Karpas-422 (cell line): ENCODE results near the gene PROC. TPM values are rescaled to one million over a fixed set of nuclear protein-coding genes. Genes with fewer than 3 reads are reported as not detected.

ENCODE experiments used
- DNase-seq: peaks from one replicate; pipeline ENCODE4 v3.0.0-alpha.2; 2015
- H2AFZ ChIP-seq: fragments of 200-600 bp; sonication (generic); 2 replicates; pipeline ENCODE4 v1.6.1; 2014; ENCODE audit warnings: antibody characterized with exemption, low read length, mixed read lengths
- H3K27ac ChIP-seq: fragments of 200-600 bp; sonication (generic); 2 replicates; pipeline ENCODE4 v1.5.1; 2014; ENCODE audit warnings: mild to moderate bottlenecking, low read length, moderate library complexity
- H3K27me3 ChIP-seq: fragments of 200-600 bp; sonication (generic); 2 replicates; pipeline ENCODE4 v1.6.1; 2014; ENCODE audit warnings: low read length, mixed read lengths
- H3K36me3 ChIP-seq: fragments of 200-600 bp; sonication (generic); 2 replicates; pipeline ENCODE4 v1.6.1; 2014; ENCODE audit warnings: low read length, mixed read lengths; ENCODE audit not compliant: insufficient read depth
- H3K4me1 ChIP-seq: fragments of 200-600 bp; sonication (generic); 2 replicates; pipeline ENCODE4 v1.6.1; 2014; ENCODE audit warnings: mild to moderate bottlenecking, low read length, mixed read lengths
- H3K4me2 ChIP-seq: fragments of 200-600 bp; sonication (generic); 2 replicates; pipeline ENCODE4 v1.6.1; 2014; ENCODE audit warnings: low read length, low read depth, mild to moderate bottlenecking; ENCODE audit not compliant: poor library complexity, severe bottlenecking
- H3K4me3 ChIP-seq: fragments of 200-600 bp; sonication (generic); 2 replicates; pipeline ENCODE4 v1.5.1; 2014; ENCODE audit warnings: mild to moderate bottlenecking, antibody characterized with exemption, low read length, mixed read lengths
- H3K79me2 ChIP-seq: fragments of 200-600 bp; sonication (generic); 2 replicates; pipeline ENCODE4 v1.6.1; 2014; ENCODE audit warnings: mild to moderate bottlenecking, low read length, mixed read lengths
- H3K9ac ChIP-seq: fragments of 200-600 bp; sonication (generic); 2 replicates; pipeline ENCODE4 v1.6.0; 2014; ENCODE audit warnings: low read length
- H3K9me2 ChIP-seq: fragments of 200-600 bp; sonication (generic), shearing (Covaris generic); replicated peaks from 2 replicates; pipeline ENCODE4 v1.6.0; 2014; ENCODE audit warnings: mild to moderate bottlenecking, low read length, moderate library complexity; ENCODE audit not compliant: insufficient read depth
- H3K9me3 ChIP-seq: fragments of 300-700, 200-600 bp; sonication (generic); 2 replicates; pipeline ENCODE4 v1.6.1; 2014; ENCODE audit warnings: low read length, mixed read lengths
- H4K20me1 ChIP-seq: fragments of 200-600 bp; sonication (generic); 2 replicates; pipeline ENCODE4 v1.6.1; 2014; ENCODE audit warnings: mild to moderate bottlenecking, antibody characterized with exemption, low read length, low read depth; ENCODE audit not compliant: insufficient read depth
- total RNA-seq: library from RNA; depleted of rRNA; stranded (reverse); fragments of >200 nt; shearing (Covaris generic); gene quantifications from 2 replicates; pipeline ENCODE4 v1.2.3, GENCODE V29; 2014; ENCODE audit warnings: low replicate concordance

The PROC gene
- total RNA-seq, 1 experiment from 2014 or later, result not detected

DNA sequence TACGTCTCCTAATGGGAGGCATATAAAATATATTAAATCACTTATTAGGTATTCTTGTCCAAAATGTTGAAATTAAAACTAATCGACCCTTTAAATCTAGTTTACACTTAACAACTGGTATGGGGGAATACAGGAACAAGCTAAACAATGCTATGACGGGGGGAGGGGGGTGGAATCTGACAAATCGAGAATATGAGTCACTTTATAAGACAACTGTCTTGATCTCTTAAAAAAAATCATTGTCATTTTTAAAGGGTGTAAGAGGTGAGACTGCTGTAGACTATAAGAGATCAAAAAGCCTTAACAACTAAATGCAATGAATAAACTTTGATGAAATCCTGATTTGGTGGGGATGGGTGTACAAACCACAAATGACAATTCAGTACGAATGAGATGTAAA is 36.5 kb upstream of the PROC start:
- no peak overlapping the region for H3K9ac ChIP-seq
- H3K4me1 ChIP-seq, result peaks cover 15% of the 10 kb centered on the region
- no peaks in the 10 kb centered on the region for H3K9me2 ChIP-seq
- H4K20me1 ChIP-seq, result peaks cover 2% of the 10 kb centered on the region; the same call in 1 of the 2 replicates
- H3K4me2 ChIP-seq, result no peak overlapping the region
- H3K27me3 ChIP-seq, result no peaks in the 10 kb centered on the region
- H3K27ac ChIP-seq, result no peak overlapping the region
- peaks cover 96% of the 10 kb centered on the region for H3K79me2 ChIP-seq
- H3K4me3 ChIP-seq, result no peak overlapping the region
- peaks cover 4% of the 10 kb centered on the region; the same call in 1 of the 2 replicates for H3K9me3 ChIP-seq
- H2AFZ ChIP-seq, result no peak overlapping the region
- peaks cover 11% of the 10 kb centered on the region; the same call in 1 of the 2 replicates for H3K36me3 ChIP-seq
- DNase-seq, result no peak

- Histone ChIP-seq H3K4me1 (peaks cover 17% of the 10 kb centered on the region), H3K79me2 (peaks cover 89% of the 10 kb centered on the region), H3K9me3 (peaks cover 2% of the 10 kb centered on the region; the same call in 1 of the 2 replicates), H3K9ac (no peak overlapping the region), H3K27me3 (no peaks in the 10 kb centered on the region), H3K36me3 (peaks cover 4% of the 10 kb centered on the region; the same call in 1 of the 2 replicates), H3K4me2 (no peak overlapping the region), H4K20me1 (peaks cover 5% of the 10 kb centered on the region; the same call in 1 of the 2 replicates), H3K9me2 (no peaks in the 10 kb centered on the region), H3K4me3 (no peak overlapping the region), H2AFZ (no peak overlapping the region), H3K27ac (no peak overlapping the region)
- no peak for DNase-seq
Observed at GRCh38 chr2:127382831-127383230, 35.4 kb upstream of the PROC start.

DNA sequence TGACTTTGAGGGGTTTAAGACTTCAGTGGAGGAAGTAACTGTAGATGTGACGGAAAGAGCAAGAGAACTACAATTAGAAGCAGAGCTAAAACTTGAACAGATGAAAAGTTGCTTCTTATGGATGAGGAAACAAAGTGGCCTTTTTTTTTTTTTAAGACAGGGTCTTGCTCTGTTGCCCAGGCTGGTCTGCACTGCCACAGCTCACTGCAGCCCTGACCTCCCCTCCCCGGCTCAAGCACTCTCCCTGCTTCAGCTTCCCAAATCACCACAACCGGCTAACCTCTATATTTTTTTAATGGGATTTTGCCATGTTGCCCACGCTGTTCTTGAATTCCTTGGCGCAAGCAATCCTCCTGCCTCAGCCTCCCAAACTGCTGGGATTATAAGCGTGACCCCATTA is 33.7 kb upstream of the PROC start:
- H3K4me1 ChIP-seq, result peaks cover 32% of the 10 kb centered on the region
- no peak overlapping the region for H3K27ac ChIP-seq
- H3K4me2 ChIP-seq, result no peak overlapping the region
- H3K79me2 ChIP-seq, result peaks cover 73% of the 10 kb centered on the region
- H3K9me3 ChIP-seq, result no peaks in the 10 kb centered on the region
- no peaks in the 10 kb centered on the region for H3K27me3 ChIP-seq
- no peaks in the 10 kb centered on the region for H3K9me2 ChIP-seq
- H3K4me3 ChIP-seq, result no peak overlapping the region
- H2AFZ ChIP-seq, result no peak overlapping the region
- H3K36me3 ChIP-seq, result peaks cover 3% of the 10 kb centered on the region; the same call in 1 of the 2 replicates
- no peak overlapping the region for H3K9ac ChIP-seq
- H4K20me1 ChIP-seq, result peaks cover 5% of the 10 kb centered on the region; the same call in 1 of the 2 replicates
- no peak for DNase-seq

GRCh38 chr2:127386246-127386645 is 32.0 kb upstream of the PROC start:
- H3K9ac ChIP-seq, result peak overlapping the region; percentile 95
- no peaks in the 10 kb centered on the region for H3K9me2 ChIP-seq
- H2AFZ ChIP-seq, result no peak overlapping the region
- peaks cover 56% of the 10 kb centered on the region for H3K79me2 ChIP-seq
- no peak for DNase-seq
- H3K27ac ChIP-seq, result peak overlapping the region; percentile 90
- H3K4me3 ChIP-seq, result peak overlapping the region; percentile 79
- no peaks in the 10 kb centered on the region for H3K9me3 ChIP-seq
- peaks cover 3% of the 10 kb centered on the region; the same call in 1 of the 2 replicates for H3K36me3 ChIP-seq
- H4K20me1 ChIP-seq, result peaks cover 5% of the 10 kb centered on the region; the same call in 1 of the 2 replicates
- no peaks in the 10 kb centered on the region for H3K27me3 ChIP-seq
- peaks cover 45% of the 10 kb centered on the region for H3K4me1 ChIP-seq
- peak overlapping the region; percentile 95 for H3K4me2 ChIP-seq

DNA sequence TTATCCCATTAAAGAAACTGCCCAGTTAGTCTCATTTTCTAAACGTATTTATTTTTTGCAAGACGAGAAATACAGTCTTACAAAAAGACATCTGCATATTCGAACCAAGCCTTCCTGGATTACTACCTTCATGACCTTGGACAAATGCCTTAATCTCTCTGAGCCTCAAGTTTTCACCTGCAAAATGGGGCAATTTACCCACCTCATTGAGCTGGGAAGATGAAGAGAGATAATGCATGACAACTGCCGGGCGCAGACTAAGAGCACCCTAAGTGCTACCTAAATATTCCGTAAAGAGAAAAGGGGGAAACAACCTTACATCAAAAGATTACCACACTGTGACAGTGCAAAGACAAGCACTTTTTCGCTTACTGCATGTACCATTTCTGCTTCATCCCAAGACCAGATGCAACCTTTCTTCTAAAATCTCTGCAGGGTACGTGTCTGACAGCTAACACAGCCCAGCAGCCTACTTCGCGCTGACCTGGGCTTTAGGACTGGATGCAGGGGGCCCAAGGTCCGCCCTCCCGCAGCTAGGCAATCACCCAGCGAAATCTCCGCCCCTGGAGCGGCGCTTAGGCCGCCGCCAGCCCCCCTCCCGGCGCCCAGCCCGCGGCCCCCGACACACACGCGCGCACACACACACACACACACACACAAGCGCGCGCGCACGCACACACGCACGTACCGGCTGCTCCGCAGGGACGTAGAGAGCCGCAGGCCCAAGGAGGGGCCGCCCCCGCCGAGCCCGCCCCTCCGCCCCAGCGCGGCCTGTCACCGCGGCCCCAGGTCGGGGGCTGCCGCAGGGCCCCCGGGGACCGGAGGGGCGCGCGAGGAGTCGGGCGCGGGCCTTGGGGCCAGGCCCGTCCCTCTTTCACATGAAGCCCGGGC is 31.2 kb upstream of the PROC start:
- Histone ChIP-seq H3K9ac (peak overlapping the region; percentile 95), H4K20me1 (peaks cover 5% of the 10 kb centered on the region; the same call in 1 of the 2 replicates), H3K79me2 (peaks cover 48% of the 10 kb centered on the region), H3K4me1 (peaks cover 45% of the 10 kb centered on the region), H3K27ac (peak overlapping the region; percentile 90), H2AFZ (peak overlapping the region; percentile 59; the same call in 1 of the 2 replicates), H3K36me3 (peaks cover 3% of the 10 kb centered on the region; the same call in 1 of the 2 replicates), H3K9me3 (no peaks in the 10 kb centered on the region), H3K4me3 (peak overlapping the region; percentile 79), H3K27me3 (no peaks in the 10 kb centered on the region), H3K4me2 (peak overlapping the region; percentile 95), H3K9me2 (no peaks in the 10 kb centered on the region)
- peak; percentile 95 for DNase-seq

DNA sequence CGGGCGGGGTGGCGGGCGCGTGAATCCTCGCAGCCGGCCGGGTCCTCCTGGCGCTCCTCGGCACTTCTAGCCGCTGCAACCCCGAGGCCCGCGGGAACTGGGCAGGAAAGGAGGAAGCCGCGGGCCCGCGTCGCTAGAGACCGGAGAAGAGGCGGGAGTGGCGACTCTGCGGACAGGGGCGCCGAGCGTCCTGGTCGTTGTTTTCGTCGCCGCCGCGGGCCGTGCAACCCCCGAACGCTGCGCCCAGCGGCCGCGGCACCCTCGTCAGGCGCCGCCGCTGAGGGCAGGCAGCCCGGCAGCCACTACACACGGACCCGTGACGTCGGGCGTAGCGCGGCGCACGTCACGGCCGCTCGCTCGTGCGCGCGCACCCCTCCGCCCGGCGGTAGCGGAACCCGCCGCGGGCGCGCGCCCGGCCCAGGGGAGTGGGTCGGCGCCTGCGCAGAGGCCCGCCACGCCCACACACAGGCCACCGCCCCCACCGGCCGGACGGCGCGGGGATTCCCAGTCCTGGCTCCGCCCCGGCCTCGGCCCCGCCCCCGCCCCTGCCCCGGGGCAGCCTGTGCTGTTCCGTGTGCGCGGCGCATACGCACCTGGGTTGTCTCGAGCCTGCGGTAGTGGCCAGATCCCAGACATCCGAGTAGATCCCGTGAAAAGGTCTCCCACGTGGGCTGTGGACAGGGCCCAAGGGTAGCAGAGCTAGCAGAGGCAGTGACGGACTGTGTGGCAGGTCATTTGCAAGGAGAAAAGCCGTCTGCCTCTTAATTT is 30.4 kb upstream of the PROC start, which contains the start of gene MAP3K2:
Gene MAP3K2, minus strand, starts transcription at position 321 of the 768 bp plus-strand sequence. CDS start 44,846 bp downstream, outside the sequence.
- no peaks in the 10 kb centered on the region for H3K27me3 ChIP-seq
- DNase-seq, result peak; percentile 97
- H3K9me3 ChIP-seq, result no peaks in the 10 kb centered on the region
- peak within 1 kb of the TSS; percentile 95 for H3K4me2 ChIP-seq
- H3K4me1 ChIP-seq, result peaks cover 49% of the 10 kb centered on the region
- H3K9ac ChIP-seq, result peak within 1 kb of the TSS; percentile 95
- H3K27ac ChIP-seq, result peak within 1 kb of the TSS; percentile 90
- H3K36me3 ChIP-seq, result peaks cover 3% of the 10 kb centered on the region; the same call in 1 of the 2 replicates
- peaks cover 40% of the 10 kb centered on the region for H3K79me2 ChIP-seq
- peak within 1 kb of the TSS; percentile 79 for H3K4me3 ChIP-seq
- peaks cover 5% of the 10 kb centered on the region; the same call in 1 of the 2 replicates for H4K20me1 ChIP-seq
- peak within 1 kb of the TSS; percentile 68 for H2AFZ ChIP-seq
- H3K9me2 ChIP-seq, result no peaks in the 10 kb centered on the region

GRCh38 chr2:127388423-127389164 is 29.6 kb upstream of the PROC start:
- Histone ChIP-seq H2AFZ (peak overlapping the region; percentile 68; the same call in 1 of the 2 replicates), H3K9me2 (no peaks in the 10 kb centered on the region), H3K4me2 (peak overlapping the region; percentile 84), H3K27ac (peak overlapping the region; percentile 63), H3K79me2 (peaks cover 32% of the 10 kb centered on the region), H3K9me3 (no peaks in the 10 kb centered on the region), H3K4me1 (peaks cover 53% of the 10 kb centered on the region), H3K36me3 (peaks cover 3% of the 10 kb centered on the region; the same call in 1 of the 2 replicates), H3K27me3 (no peaks in the 10 kb centered on the region), H3K9ac (peak overlapping the region; percentile 78), H4K20me1 (peaks cover 5% of the 10 kb centered on the region; the same call in 1 of the 2 replicates), H3K4me3 (peak overlapping the region; percentile 78)
- DNase-seq, result peak; percentile 58
